Osteoblast (primary cell): Measurements from ENCODE around the gene TMEM259. TPM values are rescaled to one million over a fixed set of nuclear protein-coding genes. Genes with fewer than 3 reads are reported as not detected.

Source experiments
- DNase-seq: peaks from one replicate; pipeline ENCODE4 v3.0.0; 2011; ENCODE audit warnings: low spot score, mixed read lengths; ENCODE audit not compliant: insufficient read length; ENCODE audit errors: missing footprints
- H2AFZ ChIP-seq: 2 replicates; pipeline ENCODE4 v1.6.0; 2011; ENCODE audit warnings: mild to moderate bottlenecking, low read length
- H3K27ac ChIP-seq: 2 replicates; pipeline ENCODE4 v1.5.1; 2011; ENCODE audit warnings: mild to moderate bottlenecking, low read depth, low read length, moderate library complexity
- H3K27me3 ChIP-seq: 2 replicates; pipeline ENCODE4 v1.6.0; 2012; ENCODE audit warnings: mild to moderate bottlenecking, control low read depth, inconsistent platforms, low read length, moderate library complexity; ENCODE audit not compliant: insufficient read depth
- H3K36me3 ChIP-seq: 2 replicates; pipeline ENCODE4 v1.5.1; 2011; ENCODE audit warnings: mild to moderate bottlenecking, low read length, control low read depth, moderate library complexity; ENCODE audit not compliant: insufficient read depth
- H3K4me1 ChIP-seq: 2 replicates; pipeline ENCODE4 v1.5.1; 2011; ENCODE audit warnings: mild to moderate bottlenecking, low read length, control low read depth, moderate library complexity; ENCODE audit not compliant: insufficient read depth
- H3K4me2 ChIP-seq: 2 replicates; pipeline ENCODE4 v1.6.0; 2011; ENCODE audit warnings: mild to moderate bottlenecking, low read length; ENCODE audit not compliant: insufficient read depth
- H3K4me3 ChIP-seq: fragments of 200-600 bp; sonication (generic); 3 replicates; pipeline ENCODE4 v1.5.1; 2012; ENCODE audit warnings: mild to moderate bottlenecking, low read length, inconsistent platforms; ENCODE audit not compliant: insufficient read depth
- H3K79me2 ChIP-seq: 2 replicates; pipeline ENCODE4 v1.6.0; 2012; ENCODE audit warnings: mild to moderate bottlenecking, low read length, control low read depth, inconsistent platforms; ENCODE audit not compliant: insufficient read depth
- H3K9me3 ChIP-seq: 2 replicates; pipeline ENCODE4 v1.5.1; 2011; ENCODE audit warnings: low read depth, low read length, control low read depth
- H4K20me1 ChIP-seq: 2 replicates; pipeline ENCODE4 v1.6.0; 2012; ENCODE audit warnings: mild to moderate bottlenecking, low read length, control low read depth; ENCODE audit not compliant: insufficient read depth
- CTCF ChIP-seq: IDR thresholded peaks from 2 replicates; pipeline ENCODE4 v1.5.1; 2011; ENCODE audit warnings: mild to moderate bottlenecking, low read depth, low read length, moderate library complexity; ENCODE audit errors: extremely low read depth
- total RNA-seq: library from RNA; depleted of rRNA; stranded (reverse); fragments of >200 nt; gene quantifications from 2 replicates; pipeline ENCODE4 v1.2.3, GENCODE V29; 2012

The TMEM259 gene
- total RNA-seq, 1 donor, result 84.0 TPM

GRCh38 chr19:1015061-1015781, 5.7 kb downstream of the TMEM259 start:
- peaks cover 66% of the 10 kb centered on the region for H4K20me1 ChIP-seq

GRCh38 chr19:1014161-1015060, 6.5 kb downstream of the TMEM259 start:
- Histone ChIP-seq H4K20me1 (peaks cover 57% of the 10 kb centered on the region), H3K4me3 (no peak overlapping the region)

More at GRCh38 chr19:1015061-1015781, 5.7 kb downstream of the TMEM259 start:
- Histone ChIP-seq H3K27me3 (no peaks in the 10 kb centered on the region), H3K36me3 (peaks cover 21% of the 10 kb centered on the region), H3K4me3 (no peak overlapping the region), H3K4me2 (no peak overlapping the region), H3K9me3 (no peaks in the 10 kb centered on the region), H3K4me1 (peaks cover 30% of the 10 kb centered on the region), H2AFZ (no peak overlapping the region), H3K27ac (no peak overlapping the region), H3K79me2 (peaks cover 74% of the 10 kb centered on the region)
- DNase-seq, result no peak
- no peak for TF ChIP-seq CTCF

GRCh38 chr19:1013218-1013617, 7.7 kb downstream of the TMEM259 start:
- no peak overlapping the region for H3K4me2 ChIP-seq
- peaks cover 54% of the 10 kb centered on the region for H3K79me2 ChIP-seq
- DNase-seq, result no peak
- peaks cover 18% of the 10 kb centered on the region for H3K4me1 ChIP-seq
- no peak overlapping the region for H3K4me3 ChIP-seq
- H4K20me1 ChIP-seq, result peaks cover 51% of the 10 kb centered on the region
- TF ChIP-seq CTCF, result no peak
- H2AFZ ChIP-seq, result no peak overlapping the region
- no peak overlapping the region for H3K27ac ChIP-seq
- peaks cover 22% of the 10 kb centered on the region for H3K36me3 ChIP-seq
- no peaks in the 10 kb centered on the region for H3K27me3 ChIP-seq
- no peaks in the 10 kb centered on the region for H3K9me3 ChIP-seq

More at GRCh38 chr19:1014161-1015060, 6.5 kb downstream of the TMEM259 start:
- no peak for TF ChIP-seq CTCF
- peaks cover 25% of the 10 kb centered on the region for H3K4me1 ChIP-seq
- no peak overlapping the region for H3K27ac ChIP-seq
- peaks cover 22% of the 10 kb centered on the region for H3K36me3 ChIP-seq
- peaks cover 66% of the 10 kb centered on the region for H3K79me2 ChIP-seq
- no peak overlapping the region for H3K4me2 ChIP-seq
- no peak overlapping the region for H2AFZ ChIP-seq
- H3K27me3 ChIP-seq, result no peaks in the 10 kb centered on the region
- DNase-seq, result no peak
- H3K9me3 ChIP-seq, result no peaks in the 10 kb centered on the region

- no peak overlapping the region for H3K27ac ChIP-seq
- no peaks in the 10 kb centered on the region for H3K27me3 ChIP-seq
- peaks cover 22% of the 10 kb centered on the region for H3K36me3 ChIP-seq
- H3K4me2 ChIP-seq, result no peak overlapping the region
- TF ChIP-seq CTCF, result no peak
- no peak for DNase-seq
- no peaks in the 10 kb centered on the region for H3K9me3 ChIP-seq
- H3K4me3 ChIP-seq, result no peak overlapping the region
- peaks cover 45% of the 10 kb centered on the region for H3K79me2 ChIP-seq
- H4K20me1 ChIP-seq, result peaks cover 42% of the 10 kb centered on the region
- no peak overlapping the region for H2AFZ ChIP-seq
- peaks cover 9% of the 10 kb centered on the region for H3K4me1 ChIP-seq
These were observed 8.6 kb downstream of the TMEM259 start for GRCh38 chr19:1012334-1012733.
